ENCODE results near the gene DCP1B. TPM values are rescaled to one million over a fixed set of nuclear protein-coding genes. Genes with fewer than 3 reads are reported as not detected.

Gene DCP1B
- total RNA-seq, 2 donors from 2014 or later, result 18.3 to 35.4 TPM

- H3K4me1 ChIP-seq (ENCODE audit: control insufficient read depth, insufficient read depth, low read length), result no peaks in the 10 kb centered on the region
- peaks cover 12% of the 10 kb centered on the region for H3K4me1 Mint-ChIP-seq
- no peak overlapping the region for H3K4me3 Mint-ChIP-seq
- H3K9me3 Mint-ChIP-seq, result no peaks in the 10 kb centered on the region
- H3K27ac Mint-ChIP-seq, result no peak overlapping the region
- TF ChIP-seq CTCF (conservative IDR thresholded peaks at IDR 0.05), result no peak
- H3K9me3 ChIP-seq (ENCODE audit: control insufficient read depth, low read length), result no peaks in the 10 kb centered on the region
- H3K9ac ChIP-seq (ENCODE audit: extremely low read depth, low read length, poor library complexity, severe bottlenecking), result no peak overlapping the region
- DNase-seq, result no peak
- peaks cover 50% of the 10 kb centered on the region for H3K36me3 Mint-ChIP-seq (ENCODE audit: low read depth)
- no peaks in the 10 kb centered on the region for H3K27me3 Mint-ChIP-seq (ENCODE audit: insufficient read depth)
- H3K27ac ChIP-seq (ENCODE audit: low read depth, low read length), result no peak overlapping the region
- no peak overlapping the region for H3K4me3 ChIP-seq (ENCODE audit: low read length)
- H3K36me3 ChIP-seq (ENCODE audit: control insufficient read depth, insufficient read depth, low read length), result peaks cover 58% of the 10 kb centered on the region
- WGBS, 2 experiments (ENCODE audit: insufficient coverage in 1 of 2, insufficient read length in 1 of 2), result 91 to 100% methylated on average over 1 of the region's 2 CpGs
- no peaks in the 10 kb centered on the region for H3K27me3 ChIP-seq (ENCODE audit: control insufficient read depth, insufficient read depth, low read length, poor library complexity, severe bottlenecking)
These were observed 10.9 kb downstream of the DCP1B start for GRCh38 chr12:1993341-1993740.

- H3K27me3 ChIP-seq (ENCODE audit: control insufficient read depth, insufficient read depth, low read length, poor library complexity, severe bottlenecking), result no peaks in the 10 kb centered on the region
- no peaks in the 10 kb centered on the region for H3K27me3 Mint-ChIP-seq (ENCODE audit: insufficient read depth)
- TF ChIP-seq CTCF (conservative IDR thresholded peaks at IDR 0.05), result no peak
- no peak overlapping the region for H3K27ac ChIP-seq (ENCODE audit: low read depth, low read length)
- H3K36me3 Mint-ChIP-seq (ENCODE audit: low read depth), result peaks cover 54% of the 10 kb centered on the region
- peaks cover 60% of the 10 kb centered on the region for H3K36me3 ChIP-seq (ENCODE audit: control insufficient read depth, insufficient read depth, low read length)
- no peak overlapping the region for H3K4me3 ChIP-seq (ENCODE audit: low read length)
- no peaks in the 10 kb centered on the region for H3K9me3 ChIP-seq (ENCODE audit: control insufficient read depth, low read length)
- no peak overlapping the region for H3K27ac Mint-ChIP-seq
- no peak for DNase-seq
- no peak overlapping the region for H3K9ac ChIP-seq (ENCODE audit: extremely low read depth, low read length, poor library complexity, severe bottlenecking)
- 87 to 94% methylated on average over 3 of the region's 3 CpGs for WGBS, 2 experiments (ENCODE audit: insufficient coverage in 1 of 2, insufficient read length in 1 of 2)
- H3K9me3 Mint-ChIP-seq, result no peaks in the 10 kb centered on the region
- no peak overlapping the region for H3K4me3 Mint-ChIP-seq
- peaks cover 9% of the 10 kb centered on the region for H3K4me1 Mint-ChIP-seq
- H3K4me1 ChIP-seq (ENCODE audit: control insufficient read depth, insufficient read depth, low read length), result no peaks in the 10 kb centered on the region
These were observed 11.5 kb downstream of the DCP1B start for GRCh38 chr12:1992732-1993131.

- peaks cover 66% of the 10 kb centered on the region for H3K36me3 Mint-ChIP-seq (ENCODE audit: low read depth)
- no peak overlapping the region for H3K9ac ChIP-seq (ENCODE audit: extremely low read depth, low read length, poor library complexity, severe bottlenecking)
- no peak for DNase-seq
- peaks cover 68% of the 10 kb centered on the region for H3K36me3 ChIP-seq (ENCODE audit: control insufficient read depth, insufficient read depth, low read length)
- H3K4me3 Mint-ChIP-seq, result no peak overlapping the region
- peaks cover 21% of the 10 kb centered on the region for H3K9me3 Mint-ChIP-seq
- peaks cover 20% of the 10 kb centered on the region for H3K9me3 ChIP-seq (ENCODE audit: control insufficient read depth, low read length)
- H3K27ac Mint-ChIP-seq, result no peak overlapping the region
- no peak for TF ChIP-seq CTCF (conservative IDR thresholded peaks at IDR 0.05)
- H3K4me1 ChIP-seq (ENCODE audit: control insufficient read depth, insufficient read depth, low read length), result no peaks in the 10 kb centered on the region
- H3K27me3 ChIP-seq (ENCODE audit: control insufficient read depth, insufficient read depth, low read length, poor library complexity, severe bottlenecking), result no peaks in the 10 kb centered on the region
- 96 to 100% methylated on average over 2 to 4 of the region's 4 CpGs for WGBS, 2 experiments (ENCODE audit: insufficient coverage in 1 of 2, insufficient read length in 1 of 2)
- H3K27me3 Mint-ChIP-seq (ENCODE audit: insufficient read depth), result no peaks in the 10 kb centered on the region
- peaks cover 2% of the 10 kb centered on the region for H3K4me1 Mint-ChIP-seq
- no peak overlapping the region for H3K4me3 ChIP-seq (ENCODE audit: low read length)
- H3K27ac ChIP-seq (ENCODE audit: low read depth, low read length), result no peak overlapping the region
These were observed 15.1 kb downstream of the DCP1B start for GRCh38 chr12:1989111-1989510.

Data from endodermal cell (in vitro differentiated cells).